COLO668 (cell line): ENCODE measurements around the gene TRIM41.
"Not testable (repeated sequence)": the region's sequence is repeated elsewhere in the genome, so short reads cannot be mapped to it uniquely, and the experiment has no call there.

Experiments
- DNase-seq: peaks from one replicate; lab custom pipeline; 2025; ENCODE audit not compliant: unreplicated experiment; lab: John Stamatoyannopoulos, UW

Gene TRIM41

GRCh38 chr5:181210148-181210547, 12.9 kb upstream of the TRIM41 start:
- DNase-seq, result not testable (repeated sequence)

- not testable (repeated sequence) for DNase-seq
Observed at GRCh38 chr5:181210698-181211097, 12.4 kb upstream of the TRIM41 start.

- no peak for DNase-seq
Observed at GRCh38 chr5:181211208-181211607, 11.9 kb upstream of the TRIM41 start.

GRCh38 chr5:181212080-181212479, 11.0 kb upstream of the TRIM41 start:
- no peak for DNase-seq

GRCh38 chr5:181212934-181213333, 10.1 kb upstream of the TRIM41 start:
- no peak for DNase-seq

GRCh38 chr5:181214249-181214648, 8.8 kb upstream of the TRIM41 start:
- not testable (repeated sequence) for DNase-seq

- no peak for DNase-seq
Observed at GRCh38 chr5:181215997-181216989, 6.8 kb upstream of the TRIM41 start.

- DNase-seq, result no peak
Observed at GRCh38 chr5:181217111-181217802, 5.8 kb upstream of the TRIM41 start.

GRCh38 chr5:181217803-181218062, 5.3 kb upstream of the TRIM41 start:
- DNase-seq, result no peak

- no peak for DNase-seq
Observed at GRCh38 chr5:181218795-181219124, 4.3 kb upstream of the TRIM41 start.

GRCh38 chr5:181219262-181220177, 3.6 kb upstream of the TRIM41 start:
- DNase-seq, result no peak

GRCh38 chr5:181220178-181220515, 2.9 kb upstream of the TRIM41 start:
- no peak for DNase-seq

- no peak for DNase-seq
Observed at GRCh38 chr5:181221105-181221791, 1.8 kb upstream of the TRIM41 start.

- no peak for DNase-seq
Observed at GRCh38 chr5:181221792-181222629, 1.1 kb upstream of the TRIM41 start.

GRCh38 chr5:181222630-181223057, 437 bp upstream of the TRIM41 start:
- no peak for DNase-seq

GRCh38 chr5:181223729-181224389, 778 bp downstream of the TRIM41 start:
- DNase-seq, result no peak

GRCh38 chr5:181224390-181225229, 1.5 kb downstream of the TRIM41 start:
- no peak for DNase-seq

- DNase-seq, result no peak
Observed at GRCh38 chr5:181229996-181230395, 6.9 kb downstream of the TRIM41 start.

- DNase-seq, result no peak
Observed at GRCh38 chr5:181230551-181230950, 7.5 kb downstream of the TRIM41 start.
